ENCODE results near the gene TTL. TPM values are rescaled to one million over a fixed set of nuclear protein-coding genes. Genes with fewer than 3 reads are reported as not detected.
"Not testable (repeated sequence)": the region's sequence is repeated elsewhere in the genome, so short reads cannot be mapped to it uniquely, and the experiment has no call there.

The TTL gene
- total and polyA plus RNA-seq, 2 of the 13 experiments (the other 11 are each of a cell fraction or from before 2014, with no cell fraction given): 19.0 to 59.8 TPM

GRCh38 chr2:112432390-112432734 is 49.6 kb upstream of the TTL start:
- Histone ChIP-seq H3K9ac (ENCODE audit: insufficient read depth, low read depth, low read length) (peak overlapping the region; percentile 67), H3K4me2 (ENCODE audit: low read depth, low read length) (peak overlapping the region; percentile 67), H3K4me1 (ENCODE audit: insufficient read depth, low read length) (peaks cover 28% of the 10 kb centered on the region), H3K27ac (ENCODE audit: extremely low read length, insufficient read depth, low read length) (peak overlapping the region; percentile 52), H3K4me3 (replicated peaks in 1 of 3; ENCODE audit: insufficient read depth in 1 of 3, low read depth in 2 of 3, low read length in 3 of 3) (peak overlapping the region; percentile 66 to 72 (median 70); a peak in 5 of 6 replicates), H3K27me3 (ENCODE audit: control insufficient read depth in 1 of 2, insufficient read depth in 2 of 2, low read length in 2 of 2) (peaks cover 0 to 11% of the 10 kb centered on the region in 2 experiments; a peak in 1 of 5 replicates)
- H4K20me1 ChIP-seq (ENCODE audit: insufficient read depth, low read length); POLR2A ChIA-PET; H3K9me3 ChIP-seq (ENCODE audit: low read length); H3K36me3 ChIP-seq (replicated peaks in 1 of 2; ENCODE audit: control insufficient read depth in 1 of 2, insufficient read depth in 2 of 2, low read length in 2 of 2); H3K79me2 ChIP-seq (ENCODE audit: insufficient read depth, low read length); intact Hi-C loops (cut with micrococcal nuclease; ENCODE audit: unreplicated experiment); FAIRE-seq; BruUV-seq (replicated peaks); DNase-seq (ENCODE audit: low spot score); ATAC-seq; H2AFZ ChIP-seq (ENCODE audit: low read length): not testable (repeated sequence)
- 47% methylated on average over 21 of the region's 22 CpGs for WGBS (ENCODE audit: low lambda C conversion rate)
- in situ Hi-C loops (cut with HindIII; ENCODE audit: extremely low pct_ligation_motif_present, low pct_unique_long_range_greater_than_20kb): loop anchor here (10.0 to 25.0 kb wide), 2 partner anchors 170 to 308 kb away; partner anchors contain the start of gene ZC3H8
- CTCF ChIA-PET (ENCODE audit: low intra/inter-chr PET ratio, low total read pairs): interaction anchor here (3.0 kb wide), 1 partner anchor 173 kb away, joined by 18 read pairs; no protein-coding TSS in a partner anchor
- TF ChIP-seq GATAD2A (CRISPR knock-in tag; IDR thresholded peaks at IDR 0.05): 0 out of 2 replicates have a peak, but pooled peaks have one; percentile 5
- TF ChIP-seq ZKSCAN5 (CRISPR knock-in tag; IDR thresholded peaks at IDR 0.05): peak; percentile 85

- CTCF ChIA-PET (ENCODE audit: low intra/inter-chr PET ratio, low total read pairs): interaction anchor here (1.9 to 3.0 kb wide), 2 partner anchors 173 to 311 kb away, joined by 14 to 18 read pairs; no protein-coding TSS in a partner anchor
- Histone ChIP-seq H3K27ac (ENCODE audit: extremely low read length, insufficient read depth, low read length) (peak overlapping the region; percentile 61), H3K4me3 (replicated peaks in 1 of 3; ENCODE audit: insufficient read depth in 1 of 3, low read depth in 2 of 3, low read length in 3 of 3) (peak overlapping the region; percentile 66 to 72 (median 70); a peak in 5 of 6 replicates), H3K4me2 (ENCODE audit: low read depth, low read length) (peak overlapping the region; percentile 67), H3K4me1 (ENCODE audit: insufficient read depth, low read length) (peaks cover 34% of the 10 kb centered on the region), H3K9ac (ENCODE audit: insufficient read depth, low read depth, low read length) (peak overlapping the region; percentile 67), H3K27me3 (ENCODE audit: control insufficient read depth in 1 of 2, insufficient read depth in 2 of 2, low read length in 2 of 2) (peaks cover 0 to 15% of the 10 kb centered on the region in 2 experiments; a peak in 1 of 5 replicates)
- H3K9me3 ChIP-seq (ENCODE audit: low read length); H3K36me3 ChIP-seq (replicated peaks in 1 of 2; ENCODE audit: control insufficient read depth in 1 of 2, insufficient read depth in 2 of 2, low read length in 2 of 2); H4K20me1 ChIP-seq (ENCODE audit: insufficient read depth, low read length); H3K79me2 ChIP-seq (ENCODE audit: insufficient read depth, low read length); FAIRE-seq; BruUV-seq (replicated peaks); DNase-seq (ENCODE audit: low spot score); H2AFZ ChIP-seq (ENCODE audit: low read length): not testable (repeated sequence)
- WGBS (ENCODE audit: low lambda C conversion rate): 55% methylated on average over 21 of the region's 98 CpGs
- intact Hi-C loops (cut with micrococcal nuclease; ENCODE audit: unreplicated experiment): loop anchor here (1.0 kb wide), 1 partner anchor 174 kb away; no protein-coding TSS in a partner anchor
- peak; percentile 66 for ATAC-seq
- POLR2A ChIA-PET: interaction anchor here (0.6 kb wide), 3 partner anchors 105 to 257 kb away, joined by 3 read pairs; no protein-coding TSS in a partner anchor
- in situ Hi-C loops (cut with HindIII; ENCODE audit: extremely low pct_ligation_motif_present, low pct_unique_long_range_greater_than_20kb): loop anchor here (10.0 to 25.0 kb wide), 2 partner anchors 171 to 308 kb away; partner anchors contain the start of gene ZC3H8
- TF ChIP-seq YEATS4 (CRISPR knock-in tag; IDR thresholded peaks at IDR 0.05; ENCODE audit: borderline replicate concordance): peak; percentile 65; the same call in 1 of the 2 replicates
- TF ChIP-seq HOXA3 (CRISPR knock-in tag; IDR thresholded peaks at IDR 0.05): peak; percentile 49
- TF ChIP-seq ZFX (CRISPR knock-in tag; IDR thresholded peaks at IDR 0.05; ENCODE audit: low read depth): peak; percentile 82
- 0 out of 2 replicates have a peak, but pooled peaks have one; percentile 6 for TF ChIP-seq GATAD2A (CRISPR knock-in tag; IDR thresholded peaks at IDR 0.05)
- peak; percentile 65 for TF ChIP-seq SAP130 (CRISPR knock-in tag; IDR thresholded peaks at IDR 0.05; ENCODE audit: low read depth)
- peak; percentile 39; the same call in 1 of the 2 replicates for TF ChIP-seq FOXC1 (CRISPR knock-in tag; IDR thresholded peaks at IDR 0.05; ENCODE audit: borderline replicate concordance)
- TF ChIP-seq ZNF556 (CRISPR knock-in tag; IDR thresholded peaks at IDR 0.05; ENCODE audit: borderline replicate concordance): peak; percentile 24; the same call in 1 of the 2 replicates
- TF ChIP-seq POLR2G (IDR thresholded peaks at IDR 0.05; ENCODE audit: low read depth, low read length): peak; percentile 47; the same call in 1 of the 2 replicates
- peak in 1 of 2 experiments; percentile 87; a peak in 2 of 4 replicates for TF ChIP-seq NR2F1 (CRISPR knock-in tag; IDR thresholded peaks at IDR 0.05)
- peak; percentile 9; the same call in 1 of the 2 replicates for TF ChIP-seq THAP11 (CRISPR knock-in tag; IDR thresholded peaks at IDR 0.05)
- 0 out of 2 replicates have a peak, but pooled peaks have one; percentile 39 for TF ChIP-seq MTF2 (CRISPR knock-in tag; IDR thresholded peaks at IDR 0.05; ENCODE audit: borderline replicate concordance)
- peak; percentile 93 for TF ChIP-seq NR2C2 (CRISPR knock-in tag; IDR thresholded peaks at IDR 0.05; ENCODE audit: borderline replicate concordance)
- peak; percentile 11; the same call in 1 of the 2 replicates for TF ChIP-seq TFDP1 (CRISPR knock-in tag; IDR thresholded peaks at IDR 0.05; ENCODE audit: borderline replicate concordance)
Observed at GRCh38 chr2:112432735-112433479, 49.0 kb upstream of the TTL start.
